ENCODE data around the gene PLXNA4.

The PLXNA4 gene

GRCh38 chr7:132531562-132531961 is 44.7 kb downstream of the PLXNA4 start:
- no peak for DNase-seq (ENCODE audit: low read depth)
- no peak overlapping the region for H3K4me3 ChIP-seq (ENCODE audit: low read depth, low read length)
- TF ChIP-seq CTCF (IDR thresholded peaks at IDR 0.05; ENCODE audit: low read depth, low read length, missing control alignments): no peak

GRCh38 chr7:132528695-132529094 is 47.6 kb downstream of the PLXNA4 start:
- TF ChIP-seq CTCF (IDR thresholded peaks at IDR 0.05; ENCODE audit: low read depth, low read length, missing control alignments): no peak
- no peak overlapping the region for H3K4me3 ChIP-seq (ENCODE audit: low read depth, low read length)
- no peak for DNase-seq (ENCODE audit: low read depth)

GRCh38 chr7:132527467-132528410 is 48.5 kb downstream of the PLXNA4 start:
- TF ChIP-seq CTCF (IDR thresholded peaks at IDR 0.05; ENCODE audit: low read depth, low read length, missing control alignments): no peak
- no peak overlapping the region for H3K4me3 ChIP-seq (ENCODE audit: low read depth, low read length)
- no peak for DNase-seq (ENCODE audit: low read depth)

- DNase-seq (ENCODE audit: low read depth): no peak
- H3K4me3 ChIP-seq (ENCODE audit: low read depth, low read length): no peak overlapping the region
- no peak for TF ChIP-seq CTCF (IDR thresholded peaks at IDR 0.05; ENCODE audit: low read depth, low read length, missing control alignments)
Observed at GRCh38 chr7:132526111-132526740, 50.0 kb downstream of the PLXNA4 start.

GRCh38 chr7:132521423-132521822 is 54.8 kb downstream of the PLXNA4 start:
- no peak overlapping the region for H3K4me3 ChIP-seq (ENCODE audit: low read depth, low read length)
- no peak for DNase-seq (ENCODE audit: low read depth)
- TF ChIP-seq CTCF (IDR thresholded peaks at IDR 0.05; ENCODE audit: low read depth, low read length, missing control alignments): no peak

GRCh38 chr7:132520591-132521280 is 55.5 kb downstream of the PLXNA4 start:
- no peak for TF ChIP-seq CTCF (IDR thresholded peaks at IDR 0.05; ENCODE audit: low read depth, low read length, missing control alignments)
- no peak for DNase-seq (ENCODE audit: low read depth)
- no peak overlapping the region for H3K4me3 ChIP-seq (ENCODE audit: low read depth, low read length)
